HepG2 (cell line): ENCODE measurements around the gene TAF11L6. TPM values are rescaled to one million over a fixed set of nuclear protein-coding genes. Genes with fewer than 3 reads are reported as not detected.
"Not testable (repeated sequence)": the region's sequence is repeated elsewhere in the genome, so short reads cannot be mapped to it uniquely, and the experiment has no call there.

Experiments
- ATAC-seq: fragments of 200-7000 bp; cut with Tn5 transposase; 3 replicates; pipeline ENCODE4 v1.9.1; 2020; ENCODE audit warnings: mild to moderate bottlenecking, moderate library complexity
- Bru-seq: library from RNA; stranded (reverse); fragments of 400-500 nt; gene quantifications from one replicate; lab custom pipeline; 2021; lab: Mats Ljungman, UMichigan
- BruChase-seq, 2 experiments: library from RNA; stranded (reverse); fragments of 400-500 nt; gene quantifications; one replicate each; lab custom pipeline; 2021; lab: Mats Ljungman, UMichigan
- BruUV-seq: library from RNA; stranded (reverse); fragments of 400-500 nt; replicated peaks from 2 replicates; lab custom pipeline; 2021; lab: Mats Ljungman, UMichigan
- CTCF ChIA-PET: fragments of 300-600 bp; formaldehyde crosslinking; extraction: SDS; loops from one replicate; lab custom pipeline; 2021; ENCODE audit warnings: low total read pairs, inconsistent platforms, low intra/inter-chr PET ratio; lab: Yijun Ruan, JAX
- POLR2A ChIA-PET: fragments of 350-600 bp; sonication (Branson Sonifier 250); formaldehyde crosslinking; loops from one replicate; lab custom pipeline; 2020; ENCODE audit warnings: antibody characterized with exemption, inconsistent platforms; lab: Yijun Ruan, JAX
- DNase-seq: peaks from one replicate; pipeline ENCODE4 v3.0.0-alpha.2; 2015; ENCODE audit warnings: low spot score
- FAIRE-seq: peaks from 3 replicates; lab custom pipeline; 2011; peaks lifted over from hg19 to GRCh38; lab: Jason Lieb, UNC
- H2AFZ ChIP-seq: one replicate; pipeline ENCODE4 v1.6.1; 2011; ENCODE audit warnings: low read length, inconsistent platforms
- H3K27ac ChIP-seq: fragments of 300-600 bp; 3 replicates; pipeline ENCODE4 v1.8.0; 2011; ENCODE audit warnings: mixed run types, mild to moderate bottlenecking, mixed read lengths, low read length, inconsistent platforms; ENCODE audit not compliant: insufficient read depth; ENCODE audit errors: extremely low read length
- H3K27me3 ChIP-seq, 2 experiments: fragments of 200-600 bp in 1 of 2; 2 replicates in 1 of 2; 3 replicates in 1 of 2; pipeline versions ENCODE4 v1.6.0 to v1.8.0; 2011; ENCODE audit warnings: low read length in 2 of 2, mild to moderate bottlenecking in 2 of 2, moderate library complexity in 2 of 2, inconsistent platforms in 1 of 2; ENCODE audit not compliant: insufficient read depth in 2 of 2, control insufficient read depth in 1 of 2
- H3K36me3 ChIP-seq, 2 experiments: fragments of 200-600 bp in 1 of 2; replicated peaks in 1 of 2; 2 replicates in 1 of 2; 3 replicates in 1 of 2; pipeline versions ENCODE4 v1.5.1 to v1.8.0; 2011; ENCODE audit warnings: low read length in 2 of 2, inconsistent platforms in 1 of 2; ENCODE audit not compliant: insufficient read depth in 2 of 2, control insufficient read depth in 1 of 2
- H3K4me1 ChIP-seq: 2 replicates; pipeline ENCODE4 v1.5.1; 2012; ENCODE audit warnings: low read length, inconsistent platforms; ENCODE audit not compliant: insufficient read depth
- H3K4me2 ChIP-seq: 2 replicates; pipeline ENCODE4 v1.6.0; 2011; ENCODE audit warnings: low read depth, low read length, inconsistent platforms
- H3K4me3 ChIP-seq, 3 experiments: fragments of 200-600 bp in 1 of 3; sonication (generic), shearing (Covaris generic) in 1 of 3; replicated peaks in 1 of 3; 2 replicates each; pipeline ENCODE4 v1.5.1; 2011 to 2016; ENCODE audit warnings: low read length in 3 of 3, inconsistent platforms in 2 of 3, low read depth in 2 of 3, mild to moderate bottlenecking in 2 of 3, control low read depth in 1 of 3, mixed read lengths in 1 of 3; ENCODE audit not compliant: insufficient read depth in 1 of 3
- H3K79me2 ChIP-seq: one replicate; pipeline ENCODE4 v1.6.1; 2011; ENCODE audit warnings: low read length, inconsistent platforms; ENCODE audit not compliant: insufficient read depth
- H3K9ac ChIP-seq: 2 replicates; pipeline ENCODE4 v1.6.0; 2011; ENCODE audit warnings: mild to moderate bottlenecking, low read depth, low read length, inconsistent platforms; ENCODE audit not compliant: insufficient read depth
- H3K9me3 ChIP-seq: 2 replicates; pipeline ENCODE4 v1.5.1; 2012; ENCODE audit warnings: mild to moderate bottlenecking, low read length
- H4K20me1 ChIP-seq: 2 replicates; pipeline ENCODE4 v1.6.0; 2011; ENCODE audit warnings: inconsistent platforms, mild to moderate bottlenecking, low read length, moderate library complexity; ENCODE audit not compliant: insufficient read depth
- HNRNPH1 ChIP-seq: fragments of 200-400 bp; formaldehyde crosslinking; optimal IDR thresholded peaks from 2 replicates; pipeline ENCODE3; 2017; ENCODE audit warnings: mild to moderate bottlenecking, low read depth, low read length
- MTA1 ChIP-seq: sonication (generic); formaldehyde crosslinking; IDR thresholded peaks from 2 replicates; pipeline ENCODE4 v1.4.0; 2020; ENCODE audit warnings: missing genetic modification reagents, mild to moderate bottlenecking, borderline replicate concordance
- WGBS: methylation state at CpG from one replicate; pipeline ENCODE4 v1.1.6; 2017; ENCODE audit warnings: low lambda C conversion rate; 5-methylcytosine and 5-hydroxymethylcytosine counted together
- in situ Hi-C: cut with HindIII; loops from 2 replicates; pipeline ENCODE4 v1.10.0; 2017; ENCODE audit warnings: low pct_unique_long_range_greater_than_20kb; ENCODE audit not compliant: extremely low pct_ligation_motif_present
- intact Hi-C: fragments of 100-400 bp; cut with micrococcal nuclease; formaldehyde crosslinking; loops from one replicate; pipeline ENCODE4 v1.10.0; 2022; ENCODE audit not compliant: unreplicated experiment
- long read RNA-seq, 2 experiments: library from RNA in 1 of 2; library from polyadenylated mRNA in 1 of 2; stranded (forward) in 1 of 2; unstranded in 1 of 2; transcript quantifications; one replicate each; pipeline ENCODE4 v2.0.0, GENCODE V29; 2019 to 2022
- polyA minus RNA-seq, 3 experiments: library from RNA; depleted of rRNA, polyadenylated mRNA; stranded (reverse); fragments of >200 nt; gene quantifications; 2 replicates each; pipeline ENCODE4 v1.2.3, GENCODE V29; 2011; ENCODE audit warnings: low replicate concordance in 1 of 3
- polyA plus RNA-seq, 8 experiments: library from polyadenylated mRNA; depleted of rRNA in 3 of 8; stranded (reverse) in 7 of 8; unstranded in 1 of 8; fragments of >200 nt; fragmentation: Illumina TruSeq in 4 of 8; extraction: Trizol in 4 of 8; gene quantifications; 2 replicates each; pipeline versions ENCODE4 v1.2.1 to v1.2.3, GENCODE V29; 2011 to 2016; ENCODE audit warnings: low read depth in 4 of 8, missing spikeins in 1 of 8, mixed read lengths in 1 of 8; ENCODE audit not compliant: insufficient read depth in 1 of 8
- total RNA-seq, 5 experiments: library from RNA; depleted of rRNA; stranded (reverse); fragments of >200 nt; fragmentation: Illumina TruSeq; extraction: Trizol; gene quantifications; 2 replicates each; pipeline ENCODE4 v1.2.3, GENCODE V29; 2016; ENCODE audit warnings: low read depth in 1 of 5

Gene TAF11L6
- total RNA-seq (2016; rRNA removed; fragmentation: Illumina TruSeq; extraction: Trizol) (not detected in 2 replicates), polyA plus RNA-seq (2011; rRNA removed) (not detected in 2 replicates), polyA minus RNA-seq (2011; rRNA and poly(A)+ RNA removed; ENCODE audit: low replicate concordance) (not detected in 2 replicates), Bru-seq, nascent RNA (not detected), BruChase-seq, experiment 1, labeled RNA remaining after a 6-hour chase (not detected), BruChase-seq, experiment 2, labeled RNA remaining after a 2-hour chase (not detected)
- total RNA-seq (2016; cell fraction: cytosol; rRNA removed; fragmentation: Illumina TruSeq; extraction: Trizol; ENCODE audit: low read depth), result not detected in 2 replicates
- not detected in 2 replicates for total RNA-seq (2016; cell fraction: insoluble cytoplasmic fraction; rRNA removed; fragmentation: Illumina TruSeq; extraction: Trizol)
- total RNA-seq (2016; cell fraction: membrane; rRNA removed; fragmentation: Illumina TruSeq; extraction: Trizol), result not detected in 2 replicates
- total RNA-seq (2016; cell fraction: nucleus; rRNA removed; fragmentation: Illumina TruSeq; extraction: Trizol), result not detected in 2 replicates
- polyA plus RNA-seq (2011; cell fraction: cytosol; rRNA removed), result not detected in 2 replicates
- polyA plus RNA-seq (2011; cell fraction: nucleus; rRNA removed), result not detected in 2 replicates
- not detected in 2 replicates for polyA plus RNA-seq (2012)
- not detected in 2 replicates for polyA plus RNA-seq (2016; cell fraction: cytosol; fragmentation: Illumina TruSeq; extraction: Trizol; ENCODE audit: low read depth)
- polyA plus RNA-seq (2016; cell fraction: insoluble cytoplasmic fraction; fragmentation: Illumina TruSeq; extraction: Trizol; ENCODE audit: low read depth), result not detected in 2 replicates
- polyA plus RNA-seq (2016; cell fraction: membrane; fragmentation: Illumina TruSeq; extraction: Trizol; ENCODE audit: low read depth), result not detected in 2 replicates
- not detected in 2 replicates for polyA plus RNA-seq (2016; cell fraction: nucleus; fragmentation: Illumina TruSeq; extraction: Trizol; ENCODE audit: insufficient read depth, low read depth)
- not detected in 2 replicates for polyA minus RNA-seq (2011; cell fraction: cytosol; rRNA and poly(A)+ RNA removed)
- polyA minus RNA-seq (2011; cell fraction: nucleus; rRNA and poly(A)+ RNA removed), result not detected in 2 replicates
- long read RNA-seq, experiment 1, result 0 reads
- long read RNA-seq, experiment 2, result 0 reads

GRCh38 chr5:17528369-17528768 lies at the start of gene TAF11L6:
Gene TAF11L6, plus strand, starts transcription at chr5:17528669.
- H3K36me3 ChIP-seq, H3K9ac ChIP-seq, FAIRE-seq, DNase-seq, H3K79me2 ChIP-seq, intact Hi-C loops, ATAC-seq, BruUV-seq, H4K20me1 ChIP-seq, H3K4me2 ChIP-seq, in situ Hi-C loops, H3K27ac ChIP-seq, CTCF ChIA-PET, H2AFZ ChIP-seq, H3K9me3 ChIP-seq, POLR2A ChIA-PET, H3K4me3 ChIP-seq, H3K4me1 ChIP-seq, H3K27me3 ChIP-seq: not testable (repeated sequence)
- no CpG with 5 or more reads among the region's 15 CpGs for WGBS

GRCh38 chr5:17481378-17481777 lies 47.1 kb upstream of the TAF11L6 start:
- H4K20me1 ChIP-seq, result no peaks in the 10 kb centered on the region
- intact Hi-C loops, result no loop called here
- no peaks in the 10 kb centered on the region; a peak in 1 of 5 replicates for H3K27me3 ChIP-seq
- no peak overlapping the region for H3K9ac ChIP-seq
- no peak overlapping the region for H3K4me3 ChIP-seq
- no peak for DNase-seq
- H3K36me3 ChIP-seq, result no peaks in the 10 kb centered on the region
- no peak overlapping the region for H3K4me2 ChIP-seq
- no peaks in the 10 kb centered on the region for H3K9me3 ChIP-seq
- no peak overlapping the region for H2AFZ ChIP-seq
- H3K79me2 ChIP-seq, result no peaks in the 10 kb centered on the region
- no peak for FAIRE-seq
- ChIA-PET POLR2A (no interaction called here), CTCF (no interaction called here)
- no peaks in the 10 kb centered on the region for H3K4me1 ChIP-seq
- 22% methylated on average over 4 of the region's 4 CpGs for WGBS
- ATAC-seq, result no peak
- no peak overlapping the region for H3K27ac ChIP-seq
- TF ChIP-seq MTA1 (CRISPR knock-in tag), result no peak
- TF ChIP-seq HNRNPH1, result no peak
- in situ Hi-C loops, result no loop called here
- BruUV-seq, result no TSS peak
